GDM1 (cell line): ENCODE data around the gene PLEKHM2.
"Not testable (repeated sequence)": the region's sequence is repeated elsewhere in the genome, so short reads cannot be mapped to it uniquely, and the experiment has no call there.

ENCODE experiments used
- DNase-seq: peaks from one replicate; lab custom pipeline; 2025; lab: John Stamatoyannopoulos, UW

The PLEKHM2 gene, protein sequence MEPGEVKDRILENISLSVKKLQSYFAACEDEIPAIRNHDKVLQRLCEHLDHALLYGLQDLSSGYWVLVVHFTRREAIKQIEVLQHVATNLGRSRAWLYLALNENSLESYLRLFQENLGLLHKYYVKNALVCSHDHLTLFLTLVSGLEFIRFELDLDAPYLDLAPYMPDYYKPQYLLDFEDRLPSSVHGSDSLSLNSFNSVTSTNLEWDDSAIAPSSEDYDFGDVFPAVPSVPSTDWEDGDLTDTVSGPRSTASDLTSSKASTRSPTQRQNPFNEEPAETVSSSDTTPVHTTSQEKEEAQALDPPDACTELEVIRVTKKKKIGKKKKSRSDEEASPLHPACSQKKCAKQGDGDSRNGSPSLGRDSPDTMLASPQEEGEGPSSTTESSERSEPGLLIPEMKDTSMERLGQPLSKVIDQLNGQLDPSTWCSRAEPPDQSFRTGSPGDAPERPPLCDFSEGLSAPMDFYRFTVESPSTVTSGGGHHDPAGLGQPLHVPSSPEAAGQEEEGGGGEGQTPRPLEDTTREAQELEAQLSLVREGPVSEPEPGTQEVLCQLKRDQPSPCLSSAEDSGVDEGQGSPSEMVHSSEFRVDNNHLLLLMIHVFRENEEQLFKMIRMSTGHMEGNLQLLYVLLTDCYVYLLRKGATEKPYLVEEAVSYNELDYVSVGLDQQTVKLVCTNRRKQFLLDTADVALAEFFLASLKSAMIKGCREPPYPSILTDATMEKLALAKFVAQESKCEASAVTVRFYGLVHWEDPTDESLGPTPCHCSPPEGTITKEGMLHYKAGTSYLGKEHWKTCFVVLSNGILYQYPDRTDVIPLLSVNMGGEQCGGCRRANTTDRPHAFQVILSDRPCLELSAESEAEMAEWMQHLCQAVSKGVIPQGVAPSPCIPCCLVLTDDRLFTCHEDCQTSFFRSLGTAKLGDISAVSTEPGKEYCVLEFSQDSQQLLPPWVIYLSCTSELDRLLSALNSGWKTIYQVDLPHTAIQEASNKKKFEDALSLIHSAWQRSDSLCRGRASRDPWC

DNA sequence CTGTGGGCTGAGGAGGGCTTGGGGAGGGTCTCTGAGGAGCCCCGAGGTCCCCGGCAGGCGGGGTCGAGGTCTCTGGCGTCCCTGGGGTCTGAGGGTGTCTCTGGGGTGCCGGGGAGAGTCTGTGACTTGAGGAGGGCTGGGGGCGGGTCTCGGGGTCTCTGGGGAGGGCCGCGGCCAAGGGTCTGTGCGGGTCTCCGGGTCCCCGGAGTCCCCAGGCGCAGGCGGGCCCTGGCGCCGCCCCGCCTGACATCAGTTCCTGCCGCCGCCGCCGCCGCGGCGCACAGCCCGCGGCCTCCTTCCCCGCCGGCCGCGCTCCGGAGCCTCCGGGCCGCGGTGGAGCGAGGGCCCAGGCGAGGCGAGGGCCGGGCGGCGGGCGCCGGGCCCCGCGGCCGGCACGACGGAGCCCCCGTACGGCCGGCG lies at the start of gene PLEKHM2:
Gene PLEKHM2 (plus strand): TSS at position 279 of the 420 bp plus-strand sequence. CDS start 239 bp downstream, outside the sequence.
- peak; percentile 44 for DNase-seq

DNA sequence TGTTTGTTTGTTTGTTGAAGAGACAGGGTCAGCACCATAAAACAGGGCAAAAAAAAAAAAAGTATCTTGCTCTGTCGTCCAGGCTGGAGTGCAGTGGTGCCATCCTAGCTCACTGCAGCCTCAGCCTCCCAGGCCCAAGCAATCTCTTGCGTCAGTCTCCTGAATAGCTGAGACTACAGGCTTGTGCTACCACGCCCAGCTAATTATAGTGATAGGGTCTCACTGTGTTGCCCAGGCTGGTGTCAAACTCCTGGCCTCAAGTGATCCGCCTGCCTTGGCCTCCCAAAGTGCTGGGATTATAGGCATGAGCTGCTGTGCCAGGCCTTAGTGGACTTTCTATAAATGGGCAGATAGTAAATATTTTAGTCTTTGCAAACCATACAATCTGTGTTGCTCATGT lies 47.7 kb upstream of the PLEKHM2 start:
- DNase-seq, result no peak

DNA sequence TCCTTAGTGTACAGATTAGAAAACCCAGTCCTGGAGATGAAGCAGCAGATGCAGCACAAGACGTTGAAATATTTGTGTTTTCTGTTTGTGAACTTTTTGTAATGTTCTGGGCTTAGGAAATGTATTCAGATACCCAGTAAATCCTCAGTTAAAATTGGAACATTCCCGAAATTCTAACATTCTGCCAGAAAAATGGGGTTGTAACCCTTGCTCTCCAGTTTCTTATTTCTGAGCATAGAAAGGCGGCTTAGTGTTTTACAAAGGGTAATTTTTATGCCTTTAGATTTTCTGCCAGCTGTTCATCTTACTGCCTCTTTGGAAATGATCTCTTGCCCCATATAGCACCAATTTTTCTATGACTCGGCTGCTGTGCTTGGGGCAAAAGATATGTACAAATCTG lies 46.3 kb upstream of the PLEKHM2 start:
- no peak for DNase-seq

DNA sequence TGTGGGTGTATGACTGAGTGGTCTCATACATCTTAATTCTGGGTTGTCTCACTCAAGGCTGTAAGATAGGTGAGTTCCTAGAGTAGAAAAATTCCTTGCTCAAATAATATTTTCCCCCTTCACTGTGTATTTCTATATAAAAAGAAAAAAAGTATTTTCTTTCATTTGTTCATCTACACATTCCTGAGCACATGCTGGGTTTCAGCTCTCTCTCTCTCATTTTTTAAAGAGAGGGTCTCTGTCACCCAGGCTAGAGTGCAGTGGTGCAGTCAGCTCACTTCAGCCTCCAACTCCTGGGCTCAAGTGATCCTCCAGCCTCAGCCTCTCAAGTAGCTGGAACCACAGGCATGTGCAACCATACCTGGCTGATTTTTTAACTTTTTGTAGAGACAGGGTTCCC lies 44.9 kb upstream of the PLEKHM2 start:
- DNase-seq, result no peak

DNA sequence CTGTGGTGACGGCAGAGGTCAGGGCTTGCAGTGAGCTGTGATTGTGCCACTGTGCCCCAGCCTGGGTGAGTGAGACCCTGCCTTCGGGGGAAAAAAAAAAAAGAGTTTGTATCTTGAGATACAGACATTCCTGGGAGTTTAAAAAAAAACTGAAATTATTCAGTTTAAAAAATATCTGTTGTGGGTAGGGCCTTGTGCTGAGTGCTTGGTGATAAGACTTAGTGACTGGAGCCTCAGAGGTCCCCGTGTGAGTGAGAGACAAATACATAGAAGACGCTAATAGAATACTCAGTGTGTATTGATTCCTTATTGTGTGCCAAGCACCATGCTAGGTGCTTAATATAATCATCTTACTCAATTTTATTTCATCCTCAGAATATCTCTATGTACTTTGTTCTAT lies 44.2 kb upstream of the PLEKHM2 start:
- no peak for DNase-seq

DNA sequence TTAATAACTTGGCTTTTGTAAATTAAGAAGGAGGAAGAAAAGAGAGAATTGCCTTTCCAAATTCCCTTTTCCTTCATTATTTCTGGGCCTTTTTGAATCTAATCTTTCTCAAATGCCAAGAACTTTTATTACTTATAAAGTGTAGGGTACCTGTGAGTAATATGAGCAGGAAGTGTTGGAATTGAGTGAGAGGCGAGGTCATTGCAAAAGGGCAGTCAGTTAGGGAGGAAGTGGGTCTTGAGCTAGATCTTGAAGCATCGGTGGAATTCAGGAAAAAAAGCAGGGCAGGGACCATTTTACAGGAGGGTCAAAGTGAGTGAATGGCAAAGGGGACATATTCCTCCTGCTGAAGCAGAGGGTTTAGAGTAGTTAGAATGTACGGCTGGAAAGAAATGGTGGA lies 43.5 kb upstream of the PLEKHM2 start:
- no peak for DNase-seq

DNA sequence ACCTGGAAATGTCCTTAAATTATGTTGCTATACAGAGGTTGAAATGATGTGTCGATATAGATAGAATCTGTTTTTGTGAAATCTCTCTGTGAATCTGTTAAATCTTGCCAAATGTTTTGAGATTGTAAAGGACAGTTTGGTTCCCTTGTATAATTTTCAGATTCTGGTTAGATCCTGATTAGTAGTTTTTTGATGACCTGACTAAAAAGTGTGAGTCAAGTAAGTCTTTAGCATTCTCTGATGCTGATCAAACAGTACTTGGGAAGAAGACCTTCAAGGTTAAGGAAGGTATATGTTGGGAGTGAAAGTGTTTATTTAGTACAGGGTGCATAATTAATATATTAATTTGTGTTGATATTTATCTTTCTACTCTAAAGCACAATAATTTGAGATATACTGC lies 34.2 kb upstream of the PLEKHM2 start:
- no peak for DNase-seq

DNA sequence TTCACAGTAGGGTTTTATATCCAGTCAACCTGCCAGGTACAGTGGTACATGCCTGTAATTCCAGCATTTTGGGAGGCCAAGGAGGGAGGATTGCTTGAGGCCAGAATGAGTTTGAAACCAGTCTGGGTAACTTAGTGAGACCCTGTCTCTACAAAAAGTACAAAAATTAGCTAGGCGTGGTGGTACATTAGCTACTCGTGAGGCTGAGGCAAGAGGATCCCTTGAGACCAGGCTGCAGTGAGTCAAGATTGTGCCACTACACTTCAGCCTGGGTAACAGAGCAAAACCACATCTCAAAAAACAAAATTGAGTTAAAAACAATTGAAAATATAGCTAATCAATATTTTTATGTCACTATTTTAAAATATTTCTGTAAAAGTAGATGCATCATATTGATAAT lies 33.7 kb upstream of the PLEKHM2 start:
- DNase-seq, result no peak

DNA sequence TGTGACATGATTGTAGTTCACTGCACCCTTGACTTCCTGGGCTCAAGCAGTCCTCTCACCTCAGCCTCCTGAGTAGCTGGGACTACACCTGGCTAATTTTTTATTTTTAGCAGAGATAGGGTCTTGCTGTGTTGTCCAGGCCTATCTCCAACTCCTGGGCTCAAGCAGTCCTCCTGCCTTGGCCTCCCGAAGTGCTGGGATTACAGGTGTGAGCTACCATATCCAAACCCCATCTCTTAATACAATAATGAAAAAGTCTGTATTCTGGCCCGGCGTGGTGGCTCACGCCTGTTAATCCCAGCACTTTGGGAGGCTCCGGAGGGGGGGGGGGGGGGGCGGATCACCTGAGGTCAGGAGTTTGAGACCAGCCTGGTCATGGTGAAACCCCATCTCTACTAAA lies 32.0 kb upstream of the PLEKHM2 start:
- DNase-seq, result not testable (repeated sequence)

DNA sequence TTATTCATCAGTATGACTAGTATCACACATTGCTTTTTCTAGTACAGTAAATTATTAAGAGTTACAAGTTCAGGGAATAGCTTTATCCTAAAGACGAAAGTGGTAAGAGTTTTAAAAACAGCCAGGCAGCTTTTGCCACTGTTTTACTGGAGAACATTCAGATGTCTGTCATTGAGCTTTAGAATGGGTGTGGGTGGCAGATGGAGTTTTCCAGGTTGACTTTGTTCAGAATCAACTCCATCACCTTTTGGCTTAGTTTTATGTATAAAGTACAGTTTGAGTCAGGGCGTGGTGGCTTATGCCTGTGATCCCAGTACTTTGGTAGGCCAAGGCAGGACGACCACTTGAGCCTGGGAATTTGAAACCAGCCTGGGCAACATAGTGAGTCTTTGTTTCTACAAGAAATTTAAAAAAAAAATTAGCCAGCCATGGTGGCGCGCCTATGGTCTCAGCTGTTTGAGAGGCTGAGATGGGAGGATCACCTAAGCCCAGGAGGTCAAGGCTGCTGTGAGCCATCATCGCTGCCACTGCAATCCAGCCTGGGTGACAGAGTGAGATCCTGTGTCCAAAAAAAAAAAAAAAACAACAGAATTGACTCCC lies 29.9 kb upstream of the PLEKHM2 start:
- no peak for DNase-seq

DNA sequence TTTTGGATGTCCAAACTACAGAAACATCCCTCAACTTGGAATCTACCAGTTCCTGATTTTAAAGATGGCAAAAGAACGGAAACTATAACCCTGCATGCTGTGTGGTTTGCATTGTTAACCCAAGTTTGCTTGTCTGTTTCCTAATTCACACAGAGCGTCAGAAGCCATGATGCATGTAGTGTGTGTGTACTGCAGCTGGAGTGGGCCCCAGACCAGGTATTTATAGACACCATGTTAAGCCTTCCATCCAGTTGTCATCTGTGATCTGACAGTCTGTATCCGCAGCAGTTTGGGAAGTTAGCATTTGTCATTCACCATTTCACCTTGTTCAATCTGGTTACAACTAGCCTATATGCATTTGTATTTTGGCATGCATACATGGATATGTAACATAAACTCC lies 27.7 kb upstream of the PLEKHM2 start:
- no peak for DNase-seq

DNA sequence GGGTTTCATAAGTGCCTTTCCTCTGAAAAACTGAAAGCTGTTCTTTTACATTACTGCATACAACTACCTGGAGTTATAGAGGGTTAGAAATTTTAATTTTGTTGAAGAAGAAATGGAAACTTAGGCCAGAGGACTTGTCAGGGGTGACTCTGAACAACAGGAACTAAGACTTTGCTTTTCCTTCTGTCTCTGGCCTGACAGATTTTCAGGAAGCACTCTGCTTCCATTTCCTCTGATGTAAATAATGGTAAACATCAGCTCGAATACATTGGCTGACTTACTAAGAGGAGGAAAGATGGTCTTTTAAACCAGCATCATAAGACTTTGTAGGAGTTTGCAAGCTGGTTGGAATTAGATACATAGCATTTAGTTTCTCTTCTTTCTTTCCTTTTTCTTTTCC lies 27.1 kb upstream of the PLEKHM2 start:
- DNase-seq, result no peak

DNA sequence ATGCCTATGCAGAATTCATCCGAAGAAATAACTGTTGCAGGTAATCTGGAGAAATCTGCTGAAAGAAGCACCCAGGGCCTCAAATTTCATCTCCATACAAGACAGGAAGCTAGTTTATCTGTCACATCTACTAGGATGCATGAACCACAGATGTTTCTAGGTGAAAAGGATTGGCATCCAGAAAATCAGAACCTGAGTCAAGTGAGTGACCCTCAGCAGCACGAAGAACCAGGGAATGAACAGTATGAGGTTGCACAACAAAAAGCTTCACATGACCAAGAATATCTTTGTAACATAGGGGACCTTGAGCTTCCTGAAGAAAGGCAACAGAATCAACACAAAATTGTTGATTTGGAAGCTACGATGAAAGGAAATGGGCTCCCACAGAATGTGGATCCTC lies 24.0 kb upstream of the PLEKHM2 start:
- DNase-seq, result no peak

DNA sequence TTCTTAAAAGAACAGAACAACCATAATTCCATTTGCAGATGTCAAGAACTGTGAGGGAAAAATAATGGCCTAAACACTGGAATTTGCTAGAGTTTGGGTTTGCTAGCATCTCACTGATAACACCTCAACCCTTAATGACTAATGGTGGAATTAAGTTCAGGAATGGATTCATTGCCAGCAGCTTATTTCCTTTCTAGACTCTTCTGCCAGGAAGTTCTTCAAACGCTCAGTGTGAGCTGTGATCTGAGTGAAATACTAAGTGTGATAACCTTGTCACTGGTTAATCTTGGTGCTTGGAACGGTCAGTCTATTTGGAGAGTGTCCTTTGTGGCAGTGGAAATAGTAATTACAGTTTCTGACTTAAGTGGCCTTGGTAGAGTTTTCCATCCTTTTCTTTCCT lies 21.6 kb upstream of the PLEKHM2 start:
- DNase-seq, result no peak

DNA sequence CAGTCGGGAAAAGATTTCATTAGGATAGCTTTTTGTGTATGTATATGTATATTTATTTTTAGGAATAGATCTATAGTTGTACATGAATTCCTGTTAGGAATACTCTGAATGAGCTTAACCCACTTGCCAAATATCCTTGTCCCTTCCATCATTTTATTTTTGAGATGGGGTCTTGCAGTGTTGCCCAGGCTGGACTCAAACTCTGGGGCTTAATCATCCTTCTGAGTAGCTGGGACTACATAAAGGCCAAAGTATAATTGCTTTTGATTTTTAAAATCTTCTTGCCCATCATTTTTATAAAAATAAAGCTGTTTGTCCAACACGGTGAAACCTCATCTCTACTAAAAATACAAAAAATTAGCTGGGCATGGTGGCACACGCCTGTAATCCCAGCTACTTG lies 20.2 kb upstream of the PLEKHM2 start:
- DNase-seq, result no peak

DNA sequence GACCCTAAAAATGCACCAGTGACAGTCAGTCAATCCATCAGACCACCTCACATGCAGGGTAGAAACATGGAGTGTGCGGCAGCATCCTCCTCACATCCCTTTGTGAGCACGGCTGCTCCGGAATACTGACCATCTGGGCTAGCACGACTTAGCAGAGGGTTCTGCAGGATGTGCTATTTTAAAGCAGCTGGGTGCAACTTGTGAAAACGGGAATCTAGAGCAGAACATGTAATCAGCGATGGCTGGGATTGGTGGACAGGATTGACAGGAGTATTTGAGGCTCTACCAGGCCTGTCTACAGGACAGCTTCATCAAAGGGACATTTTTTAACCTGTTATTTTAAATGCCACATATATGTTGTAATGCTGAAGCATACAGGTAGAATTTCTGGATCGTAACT lies 16.8 kb upstream of the PLEKHM2 start:
- DNase-seq, result no peak

DNA sequence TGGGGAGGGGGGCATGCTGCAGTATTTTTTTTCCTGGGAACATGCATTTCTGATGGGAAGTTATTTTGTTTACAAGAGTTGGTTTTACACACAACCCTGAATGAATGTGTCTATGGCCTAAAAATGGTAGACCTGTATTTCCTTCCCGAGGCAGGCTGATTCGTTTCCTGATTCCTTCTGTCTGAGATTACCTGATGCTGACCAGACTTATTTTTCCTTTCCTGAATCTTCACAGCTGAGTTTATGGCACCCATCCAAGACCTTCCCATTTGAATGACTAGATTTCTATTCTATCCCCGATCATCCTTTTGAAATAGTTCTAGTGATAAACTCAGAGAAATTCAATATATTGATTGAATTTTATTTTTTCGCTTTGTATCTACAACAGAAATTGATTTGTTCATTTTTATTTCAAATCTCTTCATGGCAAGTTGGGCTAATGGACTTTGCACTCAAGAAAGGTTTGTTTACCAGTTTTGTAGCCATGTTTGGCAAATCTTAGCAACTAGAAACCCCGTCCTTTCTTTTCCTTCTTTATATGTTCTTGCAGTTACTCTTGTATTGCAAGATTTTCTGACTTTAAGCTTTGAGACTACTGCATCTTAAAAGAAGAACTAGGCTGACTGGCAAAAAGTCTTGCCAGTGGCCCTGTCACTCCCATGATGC lies 15.9 kb upstream of the PLEKHM2 start:
- DNase-seq, result no peak

DNA sequence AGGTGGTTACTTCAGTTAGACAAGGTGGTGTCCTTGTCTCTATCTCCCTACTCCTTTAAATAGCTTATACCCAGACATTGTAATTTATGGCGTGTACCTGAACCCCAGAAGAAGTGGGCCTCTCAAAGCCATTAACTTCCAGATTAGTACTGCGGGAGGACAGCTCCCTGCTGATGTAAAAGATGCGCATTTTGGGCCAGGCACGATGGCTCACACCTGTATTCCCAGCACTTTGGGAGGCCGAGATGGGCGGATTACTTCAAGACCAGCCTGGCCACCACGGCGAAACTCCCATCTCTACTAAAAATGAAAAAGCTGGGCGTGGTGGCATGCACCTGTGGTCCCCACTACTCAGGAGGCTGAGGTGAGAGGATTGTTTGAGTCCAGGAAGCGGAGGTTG lies 15.0 kb upstream of the PLEKHM2 start:
- no peak for DNase-seq

DNA sequence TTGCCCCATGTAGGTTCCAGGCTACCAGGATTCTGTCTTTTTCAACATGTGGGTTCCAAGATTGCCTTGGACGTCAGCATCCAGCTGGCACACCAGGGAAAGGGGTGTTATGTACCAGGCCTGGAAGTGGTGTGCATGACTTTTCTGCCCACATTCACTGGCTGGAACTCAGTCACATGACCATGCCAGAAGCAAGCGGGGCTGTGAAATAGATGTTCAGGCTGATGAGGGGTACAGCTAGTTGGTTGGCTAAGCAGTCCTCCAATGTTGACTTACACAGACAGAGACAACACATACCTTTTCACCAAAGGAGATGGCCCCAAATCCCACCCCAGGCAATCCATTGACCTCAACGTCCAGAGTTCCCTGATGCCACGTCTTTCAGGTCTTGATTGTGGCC lies 14.3 kb upstream of the PLEKHM2 start:
- DNase-seq, result no peak

DNA sequence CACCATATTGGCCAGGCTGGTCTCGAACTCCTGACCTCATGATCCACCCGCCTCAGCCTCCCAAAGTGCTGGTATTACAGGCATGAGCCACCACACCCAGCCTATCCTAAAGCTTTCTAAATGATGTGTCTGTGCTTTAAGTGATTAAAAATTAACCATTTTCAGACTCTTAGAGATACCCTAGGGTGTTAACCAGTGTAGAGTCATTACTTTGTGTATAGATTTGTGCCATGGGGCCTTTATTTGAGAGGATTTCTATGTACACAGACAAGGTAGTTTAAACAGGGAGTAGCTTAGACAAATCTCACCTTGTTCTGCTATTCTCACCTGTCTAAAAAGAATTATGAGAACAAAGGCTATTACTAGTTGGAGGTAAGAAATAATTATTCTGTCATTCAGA lies 12.7 kb upstream of the PLEKHM2 start:
- DNase-seq, result no peak

DNA sequence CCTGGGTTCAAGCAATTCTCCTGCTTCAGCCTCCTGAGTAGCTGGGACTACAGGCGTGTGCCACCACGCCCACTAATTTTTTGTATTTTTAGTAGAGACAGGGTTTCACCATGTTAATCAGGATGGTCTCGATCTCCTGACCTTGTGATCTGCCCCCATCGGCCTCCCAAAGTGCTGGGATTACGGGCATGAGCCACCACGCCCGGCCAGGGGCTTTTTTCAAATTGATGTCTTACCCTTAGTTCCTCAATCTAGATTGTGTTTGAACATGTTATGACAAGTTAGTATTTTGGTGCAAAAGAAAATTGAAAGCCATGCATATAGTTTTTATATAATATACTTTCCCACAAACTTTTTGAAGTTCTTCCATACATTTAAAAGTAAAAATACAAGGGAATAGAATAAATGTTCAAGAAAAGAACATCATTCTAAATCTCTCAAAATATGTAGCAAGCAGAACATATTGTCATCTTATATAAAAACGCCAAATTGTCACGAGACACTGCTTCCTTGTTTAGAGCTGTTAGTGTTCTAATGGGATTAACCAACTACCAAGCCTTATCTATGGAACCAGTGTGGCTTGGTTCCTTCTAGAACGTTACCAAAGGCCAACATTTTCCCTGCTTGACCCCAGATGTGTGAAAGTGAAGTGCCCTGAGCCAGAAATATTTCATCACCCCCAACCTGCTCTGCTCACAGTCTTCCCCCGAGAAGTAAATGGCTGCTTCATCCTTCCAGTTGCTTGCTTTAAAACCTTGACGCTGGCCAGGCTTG lies 9.5 kb upstream of the PLEKHM2 start:
- DNase-seq, result no peak
